Uterus (tissue), 4 donors: ENCODE data around the gene CYBC1. TPM values are rescaled to one million over a fixed set of nuclear protein-coding genes. Genes with fewer than 3 reads are reported as not detected.

Source experiments
- DNase-seq, 2 donors: peaks; one replicate each; pipeline ENCODE4 v3.0.0-alpha.2; 2019 to 2020
- H3K27ac ChIP-seq, 2 donors: fragments of 200-600 bp; sonication (generic); 1 replicate in 1 of 2; 2 replicates in 1 of 2; pipeline ENCODE4 v1.5.1; 2016 to 2018
- H3K27me3 ChIP-seq, 2 donors: fragments of 200-600 bp; sonication (generic); one replicate each; pipeline ENCODE4 v1.5.1; 2018 to 2019; ENCODE audit warnings: control low read depth in 1 of 2
- H3K36me3 ChIP-seq, 2 donors: fragments of 200-600 bp; sonication (generic); one replicate each; pipeline ENCODE4 v1.5.1; 2019; ENCODE audit warnings: control low read depth in 1 of 2
- H3K4me1 ChIP-seq, 2 donors: fragments of 200-600 bp; sonication (generic); one replicate each; pipeline ENCODE4 v1.5.1; 2018 to 2019; ENCODE audit warnings: control low read depth in 1 of 2
- H3K4me3 ChIP-seq, 2 donors: fragments of 200-600 bp; sonication (generic); 1 replicate in 1 of 2; 2 replicates in 1 of 2; pipeline ENCODE4 v1.5.1; 2018 to 2019; ENCODE audit warnings: mild to moderate bottlenecking in 1 of 2
- H3K9me3 ChIP-seq, 2 donors: fragments of 200-600 bp; sonication (generic); one replicate each; pipeline ENCODE4 v1.5.1; 2019; ENCODE audit warnings: control low read depth in 1 of 2
- CTCF ChIP-seq, 4 experiments: fragments of 200-600 bp in 2 of 4; fragments of 450-650 bp in 2 of 4; sonication (generic) in 2 of 4; IDR thresholded peaks; one replicate each; pipeline ENCODE4 v1.5.1; 2016 to 2019; ENCODE audit warnings: antibody characterized with exemption in 4 of 4, mild to moderate bottlenecking in 2 of 4, moderate library complexity in 1 of 4
- POLR2A ChIP-seq, 2 donors: fragments of 450-650 bp; IDR thresholded peaks; one replicate each; pipeline ENCODE4 v1.6.1; 2016; ENCODE audit warnings: antibody characterized with exemption in 2 of 2, mild to moderate bottlenecking in 1 of 2, moderate library complexity in 1 of 2
- intact Hi-C: fragments of 100-400 bp; cut with DNase I; formaldehyde crosslinking; loops from one replicate; pipeline ENCODE4 v1.15.1; 2023; ENCODE audit warnings: low total_unique reads
- total RNA-seq, 4 donors: library from RNA; depleted of rRNA in 3 of 4; stranded (reverse); fragments of >200 nt in 3 of 4; gene quantifications; one replicate each; pipeline versions ENCODE4 v1.1.0 to v1.2.4, GENCODE V29; 2014 to 2023
- donor health status: DM: yes; HTN: yes; CAD: no.

Gene CYBC1
- 10 to 100 TPM; 12.0 to 93.7 (median 32.5) TPM for total RNA-seq

GRCh38 chr17:82450357-82451106 is at the start of gene CYBC1:
Gene CYBC1 (minus strand): TSS chr17:82450752. CDS start chr17:82449254, 1,498 bp downstream.
- peak within 1 kb of the TSS; percentile 38 to 82 for H3K4me3 ChIP-seq
- peak within 1 kb of the TSS; percentile 76 to 84 for H3K27ac ChIP-seq
- H3K9me3 ChIP-seq, result no peaks in the 10 kb centered on the region
- TF ChIP-seq CTCF (IDR thresholded peaks at IDR 0.05) (peak in 1 of 4 experiments; percentile 31), POLR2A (IDR thresholded peaks at IDR 0.05) (peak; percentile 58 to 78)
- H3K27me3 ChIP-seq, result no peaks in the 10 kb centered on the region
- intact Hi-C loops, result no loop called here
- peaks cover 0 to 4% of the 10 kb centered on the region in 2 donors for H3K4me1 ChIP-seq
- DNase-seq, result peak; percentile 93
- H3K36me3 ChIP-seq, result no peaks in the 10 kb centered on the region

GRCh38 chr17:82497483-82498405 is 47.2 kb upstream of the CYBC1 start:
- Histone ChIP-seq H3K27me3 (no peaks in the 10 kb centered on the region), H3K27ac (peak overlapping the region; percentile 91 to 94), H3K9me3 (no peaks in the 10 kb centered on the region), H3K36me3 (no peaks in the 10 kb centered on the region), H3K4me3 (peak overlapping the region; percentile 61 to 96), H3K4me1 (peaks cover 4 to 5% of the 10 kb centered on the region in 2 donors)
- DNase-seq, result peak in 1 of 2 donors; percentile 51
- intact Hi-C loops, result loop anchor here (10.0 kb wide), 1 partner anchor 57 kb away; no protein-coding TSS in a partner anchor
- TF ChIP-seq CTCF (IDR thresholded peaks at IDR 0.05), result no peak
- TF ChIP-seq POLR2A (IDR thresholded peaks at IDR 0.05), result no peak

GRCh38 chr17:82496529-82497434 is 46.2 kb upstream of the CYBC1 start:
- intact Hi-C loops, result loop anchor here (10.0 kb wide), 1 partner anchor 58 kb away; no protein-coding TSS in a partner anchor
- peaks cover 4 to 5% of the 10 kb centered on the region in 2 donors for H3K4me1 ChIP-seq
- DNase-seq, result peak; percentile 96

More at GRCh38 chr17:82496529-82497434, 46.2 kb upstream of the CYBC1 start:
- TF ChIP-seq CTCF (IDR thresholded peaks at IDR 0.05) (no peak), POLR2A (IDR thresholded peaks at IDR 0.05) (peak; percentile 84 to 89)
- peak overlapping the region; percentile 61 to 96 for H3K4me3 ChIP-seq
- H3K36me3 ChIP-seq, result no peaks in the 10 kb centered on the region
- H3K9me3 ChIP-seq, result no peaks in the 10 kb centered on the region
- H3K27me3 ChIP-seq, result no peaks in the 10 kb centered on the region
- H3K27ac ChIP-seq, result peak overlapping the region; percentile 91 to 94
